Psoas muscle (tissue), 8 donors: ENCODE measurements around the gene ANO7. TPM values are rescaled to one million over a fixed set of nuclear protein-coding genes. Genes with fewer than 3 reads are reported as not detected.

Experiments
- ATAC-seq, 4 donors: fragments of 200-7000 bp; cut with Tn5 transposase; one replicate each; pipeline ENCODE4 v1.9.1; 2020; ENCODE audit warnings: moderate library complexity in 3 of 4, mild to moderate bottlenecking in 2 of 4
- DNase-seq, 2 donors: peaks; one replicate each; pipeline ENCODE4 v3.0.0-alpha.2; 2020
- H3K27ac ChIP-seq: fragments of 200-600 bp; one replicate; pipeline ENCODE4 v1.8.0; 2022
- H3K27me3 ChIP-seq, 3 donors: fragments of 200-600 bp in 1 of 3; one replicate each; pipeline versions ENCODE4 v1.6.1 to v1.8.0; 2013 to 2022; ENCODE audit warnings: low read length in 2 of 3, mild to moderate bottlenecking in 2 of 3, moderate library complexity in 1 of 3; ENCODE audit not compliant: insufficient read depth in 3 of 3
- H3K36me3 ChIP-seq, 2 donors: fragments of 200-600 bp in 1 of 2; one replicate each; pipeline versions ENCODE4 v1.6.1 to v1.8.0; 2013 to 2022; ENCODE audit warnings: low read depth in 1 of 2, mild to moderate bottlenecking in 1 of 2, moderate library complexity in 1 of 2; ENCODE audit not compliant: insufficient read depth in 1 of 2
- H3K4me1 ChIP-seq: fragments of 200-600 bp; one replicate; pipeline ENCODE4 v1.8.0; 2022
- H3K4me3 ChIP-seq: fragments of 200-600 bp; one replicate; pipeline ENCODE4 v1.8.0; 2022; ENCODE audit warnings: mild to moderate bottlenecking
- H3K9me3 ChIP-seq: fragments of 200-600 bp; one replicate; pipeline ENCODE4 v1.8.0; 2022
- WGBS, 3 donors: extraction: QIAGEN DNeasy Blood & Tissue Kit; methylation state at CpG; one replicate each; pipeline versions ENCODE4 v1.1.6 to v1.1.7; 2013; 5-methylcytosine and 5-hydroxymethylcytosine counted together
- intact Hi-C, 2 donors: fragments of 100-400 bp; cut with DNase I; formaldehyde crosslinking; loops; one replicate each; pipeline versions ENCODE4 v1.11.0 to v1.14.2; 2022
- polyA plus RNA-seq, 3 donors: library from polyadenylated mRNA; stranded (reverse); fragments of 200-250 nt; gene quantifications; one replicate each; pipeline ENCODE4 v1.2.3, GENCODE V29; 2013
- total RNA-seq, 4 donors: library from RNA; stranded (reverse); fragmentation: NEBNext Ultra II Directional in 2 of 4; extraction: Animal tissue kit (Norgen Biotek cat#: 25700) in 2 of 4; gene quantifications; one replicate each; pipeline versions ENCODE4 v1.2.1 to v1.2.4, GENCODE V29; 2021 to 2023
- TF ChIP-seq, protein P1 (sequence below): fragments of 200-600 bp; IDR thresholded peaks from one replicate; pipeline ENCODE4 v1.8.0; 2022; ENCODE audit warnings: antibody characterized with exemption
- donor health status: healthy with polysubstance abuse.
- donor health status: DM: no; HTN: no; CAD: no; lungs with moderate emphysema.
- donor health status: Bipolar disorder and iron deficiency.
- donor health status: healthy.
- donor health status: DM: yes; HTN: yes; CAD: no.
- donor health status: DM: no; HTN: no; CAD: no.
- donor health status: DM: no; HTN: no; CAD: no.
- donor health status: DM: yes; HTN: yes; CAD: no.

Gene ANO7
- total and polyA plus RNA-seq, 7 donors = 0.22 to 1.8 (median 0.47) TPM

DNA sequence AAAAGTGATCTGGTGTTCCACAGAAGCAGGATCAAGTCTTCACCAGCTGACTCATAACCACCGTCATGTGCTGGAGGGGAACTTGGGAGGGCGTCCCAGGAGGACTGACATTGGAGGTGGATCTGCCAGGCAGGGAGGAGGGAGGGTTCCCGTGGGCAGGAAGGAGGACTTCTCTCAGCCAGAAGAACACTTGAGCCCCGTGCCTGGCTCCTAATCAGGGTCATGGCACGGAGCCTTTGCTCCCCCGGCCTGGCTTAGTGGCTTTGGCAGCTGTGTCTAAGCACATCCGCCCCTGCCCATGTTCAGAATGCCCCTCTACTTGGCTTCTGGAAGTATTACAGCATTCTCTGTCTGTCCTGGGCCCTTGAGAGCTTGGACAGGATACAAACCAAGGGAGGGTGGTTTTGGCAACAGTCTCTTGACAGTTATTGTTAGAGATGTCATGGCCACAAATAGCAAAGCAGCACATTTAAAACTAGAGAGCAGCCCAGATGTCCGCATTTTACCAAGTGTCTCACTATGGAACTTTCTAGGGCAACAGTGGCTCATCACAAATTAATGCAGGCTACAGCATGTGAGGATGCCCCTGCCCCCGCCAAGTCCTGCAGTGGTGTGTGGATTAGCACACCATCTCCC lies 26.7 kb upstream of the ANO7 start:
- Histone ChIP-seq H3K27me3 (no peaks in the 10 kb centered on the region), H3K4me1 (peaks cover 16% of the 10 kb centered on the region), H3K9me3 (no peaks in the 10 kb centered on the region), H3K27ac (peak overlapping the region; percentile 82), H3K4me3 (peak overlapping the region; percentile 10), H3K36me3 (peaks cover 4 to 74% of the 10 kb centered on the region in 2 donors)
- 4 to 15% (median 9%) methylated on average over 9 of the region's 9 CpGs for WGBS, 3 donors
- intact Hi-C loops = no loop called here
- TF ChIP-seq, protein P1, sequence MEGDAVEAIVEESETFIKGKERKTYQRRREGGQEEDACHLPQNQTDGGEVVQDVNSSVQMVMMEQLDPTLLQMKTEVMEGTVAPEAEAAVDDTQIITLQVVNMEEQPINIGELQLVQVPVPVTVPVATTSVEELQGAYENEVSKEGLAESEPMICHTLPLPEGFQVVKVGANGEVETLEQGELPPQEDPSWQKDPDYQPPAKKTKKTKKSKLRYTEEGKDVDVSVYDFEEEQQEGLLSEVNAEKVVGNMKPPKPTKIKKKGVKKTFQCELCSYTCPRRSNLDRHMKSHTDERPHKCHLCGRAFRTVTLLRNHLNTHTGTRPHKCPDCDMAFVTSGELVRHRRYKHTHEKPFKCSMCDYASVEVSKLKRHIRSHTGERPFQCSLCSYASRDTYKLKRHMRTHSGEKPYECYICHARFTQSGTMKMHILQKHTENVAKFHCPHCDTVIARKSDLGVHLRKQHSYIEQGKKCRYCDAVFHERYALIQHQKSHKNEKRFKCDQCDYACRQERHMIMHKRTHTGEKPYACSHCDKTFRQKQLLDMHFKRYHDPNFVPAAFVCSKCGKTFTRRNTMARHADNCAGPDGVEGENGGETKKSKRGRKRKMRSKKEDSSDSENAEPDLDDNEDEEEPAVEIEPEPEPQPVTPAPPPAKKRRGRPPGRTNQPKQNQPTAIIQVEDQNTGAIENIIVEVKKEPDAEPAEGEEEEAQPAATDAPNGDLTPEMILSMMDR = no peak
- DNase-seq (peak; percentile 89 to 96), ATAC-seq (peak; percentile 93 to 95 (median 94))

DNA sequence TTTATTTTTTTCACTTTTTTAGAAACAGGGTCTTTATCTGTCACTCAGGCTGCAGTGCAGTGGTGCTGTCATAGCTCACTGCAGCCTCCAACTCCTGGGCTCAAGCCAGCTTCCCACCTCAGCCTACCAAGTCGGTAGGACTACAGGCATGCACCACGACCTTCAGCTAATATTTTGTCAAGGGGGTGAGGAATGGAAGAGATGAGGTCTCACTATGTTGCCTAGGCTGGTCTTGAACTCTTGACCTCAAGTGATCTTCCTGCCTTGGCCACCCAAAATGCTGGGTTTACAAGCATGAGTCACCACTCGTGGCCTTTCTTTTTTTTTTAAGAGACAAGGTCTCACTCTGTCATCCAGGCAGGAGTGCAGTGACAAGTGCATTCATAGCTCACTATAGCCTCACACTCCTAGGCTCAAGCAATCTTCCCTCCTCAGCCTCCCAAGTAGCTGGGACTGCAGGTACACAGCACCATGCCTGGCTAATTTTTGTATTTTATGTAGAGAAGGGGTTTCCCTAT lies 24.8 kb upstream of the ANO7 start:
- H3K36me3 ChIP-seq = peaks cover 4 to 74% of the 10 kb centered on the region in 2 donors
- intact Hi-C loops = no loop called here
- no peak for ATAC-seq

DNA sequence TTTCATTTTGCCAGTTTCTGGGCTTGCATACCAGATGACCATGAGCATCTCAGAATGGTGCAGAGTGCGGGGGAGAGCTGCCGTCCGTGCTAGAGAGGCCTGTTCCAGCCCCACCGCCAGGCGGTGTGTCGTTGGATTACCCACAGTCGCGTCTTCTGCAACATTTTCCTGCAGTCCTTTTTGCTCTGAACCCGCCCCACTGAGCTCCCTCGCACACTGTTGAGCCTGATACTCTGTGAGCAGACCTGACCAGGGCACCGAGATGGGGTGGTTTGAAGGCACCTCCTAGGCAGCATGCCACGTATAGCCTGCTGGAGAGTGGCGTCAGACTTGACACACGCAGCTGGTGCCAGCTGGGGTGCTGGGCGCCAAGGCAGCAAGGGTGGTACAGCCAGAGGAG lies 20.1 kb upstream of the ANO7 start:
- ATAC-seq (peak in 1 of 4 donors; percentile 49), DNase-seq (no peak)
- WGBS, 3 donors = 71 to 78% (median 77%) methylated on average over 15 of the region's 15 CpGs
- peaks cover 2% of the 10 kb centered on the region for H3K4me1 ChIP-seq
- peaks cover 16% of the 10 kb centered on the region for H3K9me3 ChIP-seq
- TF ChIP-seq, protein P1 = no peak
- intact Hi-C loops = no loop called here
- no peak overlapping the region for H3K4me3 ChIP-seq
- H3K36me3 ChIP-seq = peaks cover 12 to 91% of the 10 kb centered on the region in 2 donors
- H3K27ac ChIP-seq = no peak overlapping the region
- H3K27me3 ChIP-seq = no peaks in the 10 kb centered on the region

More for the DNA sequence above, 24.8 kb upstream of the ANO7 start:
- no peaks in the 10 kb centered on the region for H3K9me3 ChIP-seq
- H3K4me3 ChIP-seq = no peak overlapping the region
- H3K27me3 ChIP-seq = no peaks in the 10 kb centered on the region
- WGBS, 3 donors = 55 to 81% (median 67%) methylated on average over 3 of the region's 3 CpGs
- H3K4me1 ChIP-seq = peaks cover 16% of the 10 kb centered on the region
- TF ChIP-seq, protein P1 = no peak
- no peak overlapping the region for H3K27ac ChIP-seq
- no peak for DNase-seq

DNA sequence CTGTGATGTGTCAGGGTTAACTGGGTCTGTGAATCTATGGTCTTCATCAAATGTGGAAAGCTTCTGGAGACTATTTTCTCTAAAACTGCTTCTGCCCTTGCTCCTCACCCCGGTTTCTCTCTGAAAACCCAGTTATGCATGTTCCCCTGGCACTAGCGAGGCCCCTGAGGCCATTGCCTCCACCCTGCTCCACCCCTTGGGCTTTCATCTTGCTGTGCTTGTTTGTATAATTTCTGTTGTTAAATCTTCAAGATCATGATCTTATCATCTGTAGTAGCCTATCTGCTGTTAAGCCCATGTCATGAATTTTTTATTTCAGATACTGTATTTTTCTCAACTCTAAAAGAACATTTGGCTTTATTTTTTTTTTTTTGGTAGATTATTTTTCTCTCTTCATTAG lies 14.9 kb upstream of the ANO7 start:
- Histone ChIP-seq H3K27ac (no peak overlapping the region), H3K36me3 (peaks cover 15 to 79% of the 10 kb centered on the region in 2 donors), H3K4me1 (no peaks in the 10 kb centered on the region), H3K4me3 (no peak overlapping the region), H3K27me3 (no peaks in the 10 kb centered on the region), H3K9me3 (peaks cover 16% of the 10 kb centered on the region)
- TF ChIP-seq, protein P1 = no peak
- intact Hi-C loops = no loop called here
- 95 to 96% (median 96%) methylated on average over 2 of the region's 2 CpGs for WGBS, 3 donors
- no peak for DNase-seq
- ATAC-seq = no peak
